Ishikawa (cell line): ENCODE measurements around the gene STRC.
"Not testable (repeated sequence)": the region's sequence is repeated elsewhere in the genome, so short reads cannot be mapped to it uniquely, and the experiment has no call there.

Experiments used
- CEBPB ChIP-seq: IDR thresholded peaks from 2 replicates; pipeline ENCODE4 v1.6.1; 2012
- CREB1 ChIP-seq: IDR thresholded peaks from 2 replicates; pipeline ENCODE4 v1.6.1; 2012; ENCODE audit warnings: low read depth
- EP300 ChIP-seq: IDR thresholded peaks from 2 replicates; pipeline ENCODE4 v1.6.1; 2012; ENCODE audit warnings: borderline replicate concordance
- FOXM1 ChIP-seq: IDR thresholded peaks from 2 replicates; pipeline ENCODE4 v1.6.1; 2012; ENCODE audit warnings: low read depth, borderline replicate concordance
- RAD21 ChIP-seq: IDR thresholded peaks from 2 replicates; pipeline ENCODE4 v1.6.1; 2012; ENCODE audit warnings: low read depth
- REST ChIP-seq: IDR thresholded peaks from 2 replicates; pipeline ENCODE4 v1.6.1; 2012; ENCODE audit warnings: low read depth, mild to moderate bottlenecking
- TAF1 ChIP-seq: IDR thresholded peaks from 2 replicates; pipeline ENCODE4 v1.6.1; 2012; ENCODE audit warnings: low read depth, mild to moderate bottlenecking
- TEAD4 ChIP-seq: IDR thresholded peaks from 2 replicates; pipeline ENCODE4 v1.6.1; 2012
- YY1 ChIP-seq: IDR thresholded peaks from 2 replicates; pipeline ENCODE4 v1.6.1; 2012; ENCODE audit warnings: low read depth
- TF ChIP-seq, protein P1 (sequence below): IDR thresholded peaks from 2 replicates; pipeline ENCODE4 v1.6.1; 2012

GRCh38 chr15:43618700-43619099 is at the start of gene STRC:
- TF ChIP-seq TEAD4, TAF1, EP300, RAD21, REST, CEBPB, CREB1, YY1, FOXM1: not testable (repeated sequence)
- TF ChIP-seq, protein P1, sequence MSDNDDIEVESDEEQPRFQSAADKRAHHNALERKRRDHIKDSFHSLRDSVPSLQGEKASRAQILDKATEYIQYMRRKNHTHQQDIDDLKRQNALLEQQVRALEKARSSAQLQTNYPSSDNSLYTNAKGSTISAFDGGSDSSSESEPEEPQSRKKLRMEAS, result not testable (repeated sequence)
